MM.1S (cell line): ENCODE data around the gene IFITM10.

Experiments used
- EZH2 ChIP-seq: fragments of 300-600 bp; sonication (generic); optimal IDR thresholded peaks from 2 replicates; pipeline ENCODE3; 2017; ENCODE audit warnings: low read depth, mild to moderate bottlenecking, antibody characterized with exemption, low read length, mixed read lengths
- EZH2phosphoT487 ChIP-seq: fragments of 300-600 bp; sonication (generic); IDR thresholded peaks from 2 replicates; pipeline ENCODE4 v1.6.1; 2018; ENCODE audit warnings: antibody characterized with exemption, low read length
- TF ChIP-seq, protein P1 (sequence below): fragments of 300-600 bp; sonication (generic); IDR thresholded peaks from 2 replicates; pipeline ENCODE4 v1.5.1; 2016; ENCODE audit warnings: antibody characterized with exemption, low read length, mixed read lengths

DNA sequence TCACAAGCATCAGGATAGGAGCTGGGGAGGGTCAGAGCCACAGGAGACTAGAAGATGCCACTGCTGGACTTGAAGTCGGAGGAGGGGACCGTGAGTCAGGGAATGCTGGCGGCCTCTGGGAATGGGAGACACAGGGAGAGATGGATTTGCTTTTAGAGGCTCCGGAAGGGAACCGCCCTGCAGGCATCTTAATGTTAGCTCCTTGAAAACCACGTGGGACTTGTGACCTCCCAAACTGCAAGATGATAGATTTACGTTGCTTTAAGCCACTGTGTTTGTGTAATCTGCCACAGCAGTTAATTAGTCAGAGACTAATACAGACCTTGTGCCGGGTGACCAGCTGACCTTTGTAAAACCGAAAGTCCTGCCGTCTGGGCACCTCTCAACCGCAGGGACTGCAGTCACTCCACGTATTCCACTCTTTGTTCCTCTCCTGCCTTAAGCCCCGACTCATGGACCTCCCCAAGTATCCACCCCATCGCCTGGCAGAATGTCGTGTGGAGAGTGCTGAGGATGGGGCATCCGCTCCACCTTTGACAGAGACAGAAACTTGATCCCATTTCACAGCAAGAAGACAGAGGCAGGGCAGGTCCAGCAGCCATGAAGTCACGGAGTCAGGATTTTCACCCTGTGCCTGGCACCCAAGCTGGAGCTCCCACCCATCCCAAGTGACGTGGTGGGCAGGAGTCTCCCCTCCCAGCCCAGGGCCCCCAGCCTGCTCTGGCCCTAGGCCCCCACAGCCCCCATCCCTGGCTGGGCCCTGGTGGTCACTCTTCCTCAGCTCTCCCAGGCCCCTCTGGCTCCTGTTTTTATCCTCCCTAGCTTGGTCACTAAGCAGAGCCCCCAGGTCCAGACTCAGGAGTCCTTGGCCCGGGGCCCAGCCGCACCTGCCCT lies 32.7 kb upstream of the IFITM10 start:
- TF ChIP-seq, protein P1, sequence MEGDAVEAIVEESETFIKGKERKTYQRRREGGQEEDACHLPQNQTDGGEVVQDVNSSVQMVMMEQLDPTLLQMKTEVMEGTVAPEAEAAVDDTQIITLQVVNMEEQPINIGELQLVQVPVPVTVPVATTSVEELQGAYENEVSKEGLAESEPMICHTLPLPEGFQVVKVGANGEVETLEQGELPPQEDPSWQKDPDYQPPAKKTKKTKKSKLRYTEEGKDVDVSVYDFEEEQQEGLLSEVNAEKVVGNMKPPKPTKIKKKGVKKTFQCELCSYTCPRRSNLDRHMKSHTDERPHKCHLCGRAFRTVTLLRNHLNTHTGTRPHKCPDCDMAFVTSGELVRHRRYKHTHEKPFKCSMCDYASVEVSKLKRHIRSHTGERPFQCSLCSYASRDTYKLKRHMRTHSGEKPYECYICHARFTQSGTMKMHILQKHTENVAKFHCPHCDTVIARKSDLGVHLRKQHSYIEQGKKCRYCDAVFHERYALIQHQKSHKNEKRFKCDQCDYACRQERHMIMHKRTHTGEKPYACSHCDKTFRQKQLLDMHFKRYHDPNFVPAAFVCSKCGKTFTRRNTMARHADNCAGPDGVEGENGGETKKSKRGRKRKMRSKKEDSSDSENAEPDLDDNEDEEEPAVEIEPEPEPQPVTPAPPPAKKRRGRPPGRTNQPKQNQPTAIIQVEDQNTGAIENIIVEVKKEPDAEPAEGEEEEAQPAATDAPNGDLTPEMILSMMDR, result no peak
- TF ChIP-seq EZH2 (no peak), EZH2phosphoT487 (no peak)
